Ishikawa (cell line): ENCODE results near the gene BPIFB1.

ENCODE experiments used
- CEBPB ChIP-seq: IDR thresholded peaks from 2 replicates; pipeline ENCODE4 v1.6.1; 2012
- CREB1 ChIP-seq: IDR thresholded peaks from 2 replicates; pipeline ENCODE4 v1.6.1; 2012; ENCODE audit warnings: low read depth
- EGR1 ChIP-seq: IDR thresholded peaks from 2 replicates; pipeline ENCODE4 v1.6.1; 2012
- EP300 ChIP-seq: IDR thresholded peaks from 2 replicates; pipeline ENCODE4 v1.6.1; 2012; ENCODE audit warnings: borderline replicate concordance
- FOXM1 ChIP-seq: IDR thresholded peaks from 2 replicates; pipeline ENCODE4 v1.6.1; 2012; ENCODE audit warnings: low read depth, borderline replicate concordance
- NFIC ChIP-seq: IDR thresholded peaks from 2 replicates; pipeline ENCODE4 v1.6.1; 2012
- RAD21 ChIP-seq: IDR thresholded peaks from 2 replicates; pipeline ENCODE4 v1.6.1; 2012; ENCODE audit warnings: low read depth
- REST ChIP-seq: IDR thresholded peaks from 2 replicates; pipeline ENCODE4 v1.6.1; 2012; ENCODE audit warnings: low read depth, mild to moderate bottlenecking
- TAF1 ChIP-seq: IDR thresholded peaks from 2 replicates; pipeline ENCODE4 v1.6.1; 2012; ENCODE audit warnings: low read depth, mild to moderate bottlenecking
- TCF12 ChIP-seq: IDR thresholded peaks from 2 replicates; pipeline ENCODE4 v1.6.1; 2012; ENCODE audit warnings: low read depth
- TEAD4 ChIP-seq: IDR thresholded peaks from 2 replicates; pipeline ENCODE4 v1.6.1; 2012
- YY1 ChIP-seq: IDR thresholded peaks from 2 replicates; pipeline ENCODE4 v1.6.1; 2012; ENCODE audit warnings: low read depth
- ZBTB7A ChIP-seq: IDR thresholded peaks from 2 replicates; pipeline ENCODE4 v1.6.1; 2012; ENCODE audit warnings: low read depth
- TF ChIP-seq, protein P1 (sequence below): IDR thresholded peaks from 2 replicates; pipeline ENCODE4 v1.6.1; 2012
- TF ChIP-seq, protein P2 (sequence below): IDR thresholded peaks from 2 replicates; pipeline ENCODE4 v1.6.1; 2012

BPIFB1 gene

DNA sequence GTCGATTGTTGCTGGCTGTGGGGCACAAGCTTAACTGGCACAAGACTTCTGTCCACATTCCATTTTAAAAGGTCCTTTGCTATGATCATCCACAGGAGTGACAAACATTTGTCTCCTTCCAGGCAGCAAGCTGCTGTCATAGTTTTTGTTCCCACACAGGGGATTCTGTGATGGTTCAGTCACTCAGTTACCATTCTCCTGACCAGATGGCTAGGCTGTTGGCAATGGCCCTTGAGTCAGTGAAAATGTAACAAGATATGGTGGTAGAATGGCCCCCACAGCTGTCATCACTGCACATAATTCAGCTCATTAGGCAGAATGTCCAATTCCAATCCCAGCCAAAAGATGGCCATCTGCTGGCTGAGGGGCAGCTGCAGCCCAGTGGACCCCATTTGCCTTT is 33.6 kb upstream of the BPIFB1 start:
- TF ChIP-seq NFIC (no peak), YY1 (no peak), CEBPB (no peak), RAD21 (no peak), TAF1 (no peak), TCF12 (no peak), FOXM1 (no peak), TEAD4 (no peak), EP300 (no peak), CREB1 (no peak), REST (no peak), ZBTB7A (no peak), EGR1 (no peak)
- TF ChIP-seq, protein P1, sequence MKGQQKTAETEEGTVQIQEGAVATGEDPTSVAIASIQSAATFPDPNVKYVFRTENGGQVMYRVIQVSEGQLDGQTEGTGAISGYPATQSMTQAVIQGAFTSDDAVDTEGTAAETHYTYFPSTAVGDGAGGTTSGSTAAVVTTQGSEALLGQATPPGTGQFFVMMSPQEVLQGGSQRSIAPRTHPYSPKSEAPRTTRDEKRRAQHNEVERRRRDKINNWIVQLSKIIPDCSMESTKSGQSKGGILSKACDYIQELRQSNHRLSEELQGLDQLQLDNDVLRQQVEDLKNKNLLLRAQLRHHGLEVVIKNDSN = no peak
- TF ChIP-seq, protein P2, sequence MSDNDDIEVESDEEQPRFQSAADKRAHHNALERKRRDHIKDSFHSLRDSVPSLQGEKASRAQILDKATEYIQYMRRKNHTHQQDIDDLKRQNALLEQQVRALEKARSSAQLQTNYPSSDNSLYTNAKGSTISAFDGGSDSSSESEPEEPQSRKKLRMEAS = no peak

- TF ChIP-seq CEBPB (no peak), RAD21 (no peak), EP300 (no peak), FOXM1 (no peak), ZBTB7A (no peak), REST (no peak), TAF1 (no peak), EGR1 (no peak), TEAD4 (no peak), TCF12 (no peak), YY1 (no peak), NFIC (no peak), CREB1 (no peak)
- TF ChIP-seq, protein P1 = no peak
- TF ChIP-seq, protein P2 = no peak
These were observed 32.3 kb upstream of the BPIFB1 start for GRCh38 chr20:33250666-33251065.

DNA sequence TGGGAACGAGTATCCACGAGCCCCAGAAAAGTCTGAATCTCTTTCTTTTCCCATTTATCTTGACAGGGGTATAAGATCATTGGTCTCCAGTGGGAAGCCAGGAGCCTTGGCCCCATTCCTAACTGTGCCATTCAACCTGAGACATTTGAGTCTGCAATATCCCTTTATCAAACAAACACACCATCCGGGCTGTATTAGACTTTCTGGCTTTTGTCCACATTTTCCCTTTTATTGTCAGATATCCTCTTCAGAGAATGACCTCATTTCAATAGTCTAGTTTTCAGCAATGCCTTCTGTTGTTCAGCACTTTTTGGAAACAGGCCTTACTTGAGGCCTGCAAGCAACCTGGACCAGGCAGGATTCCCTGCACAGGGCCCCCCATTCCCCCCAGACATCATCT is 31.5 kb upstream of the BPIFB1 start:
- TF ChIP-seq NFIC (no peak), FOXM1 (no peak), ZBTB7A (no peak), YY1 (no peak), TAF1 (no peak), REST (no peak), CEBPB (no peak), EGR1 (no peak)
- TF ChIP-seq, protein P1 = no peak

- TF ChIP-seq REST (no peak), CEBPB (no peak), TAF1 (no peak), FOXM1 (no peak), CREB1 (no peak), TCF12 (no peak), RAD21 (no peak), EP300 (no peak), EGR1 (no peak), TEAD4 (no peak), NFIC (no peak), YY1 (no peak), ZBTB7A (no peak)
- TF ChIP-seq, protein P2 = no peak
- TF ChIP-seq, protein P1 = no peak
These were observed 30.6 kb upstream of the BPIFB1 start for GRCh38 chr20:33252460-33252859.
